Coronary artery (tissue), 2 donors: ENCODE data around the gene TSPAN18.

Experiments
- DNase-seq: peaks from one replicate; pipeline ENCODE4 v3.0.0-alpha.2; 2017; ENCODE audit warnings: low spot score
- H3K27ac ChIP-seq, 2 donors: fragments of 200-600 bp; sonication (generic); one replicate each; pipeline ENCODE4 v1.5.1; 2016 to 2019
- H3K4me3 ChIP-seq: fragments of 200-600 bp; sonication (generic); 2 replicates; pipeline ENCODE4 v1.5.1; 2016; ENCODE audit warnings: mild to moderate bottlenecking, moderate library complexity
- TF ChIP-seq, protein P1 (sequence below): fragments of 200-600 bp; sonication (generic); IDR thresholded peaks from one replicate; pipeline ENCODE4 v1.5.1; 2019; ENCODE audit warnings: antibody characterized with exemption

Gene TSPAN18

DNA sequence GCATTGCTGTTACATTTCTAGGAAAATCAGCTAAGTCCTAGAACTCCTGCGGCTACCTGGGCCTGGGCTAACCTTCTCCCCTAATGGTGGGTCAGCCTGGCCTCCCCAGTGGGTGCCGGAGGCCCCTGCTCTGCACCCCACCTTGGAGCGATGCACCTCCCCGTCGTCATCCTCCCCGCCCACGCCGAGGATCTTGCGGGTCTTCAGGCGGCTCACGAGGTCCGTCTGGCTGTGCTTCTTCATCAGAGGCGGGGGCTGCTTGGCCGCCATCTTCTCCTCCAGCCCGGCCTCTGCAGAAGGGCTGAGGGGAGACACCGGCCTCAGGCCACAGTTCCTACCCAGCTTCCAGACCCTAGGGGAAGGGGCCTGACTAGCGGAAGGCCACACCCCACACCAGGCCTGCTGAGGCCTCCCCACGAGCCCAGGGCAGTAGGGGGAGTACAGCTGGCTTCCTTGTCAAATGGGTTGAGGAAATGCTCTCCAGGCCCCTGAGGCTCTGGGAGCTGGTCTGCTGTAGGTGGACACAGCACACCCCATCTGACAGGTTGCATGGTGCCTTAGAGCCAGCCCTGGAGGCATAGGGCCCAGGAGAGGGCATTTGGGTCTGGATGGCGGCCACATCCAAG lies 211.4 kb downstream of the TSPAN18 start:
- H3K27ac ChIP-seq, result no peak overlapping the region
- TF ChIP-seq, protein P1, sequence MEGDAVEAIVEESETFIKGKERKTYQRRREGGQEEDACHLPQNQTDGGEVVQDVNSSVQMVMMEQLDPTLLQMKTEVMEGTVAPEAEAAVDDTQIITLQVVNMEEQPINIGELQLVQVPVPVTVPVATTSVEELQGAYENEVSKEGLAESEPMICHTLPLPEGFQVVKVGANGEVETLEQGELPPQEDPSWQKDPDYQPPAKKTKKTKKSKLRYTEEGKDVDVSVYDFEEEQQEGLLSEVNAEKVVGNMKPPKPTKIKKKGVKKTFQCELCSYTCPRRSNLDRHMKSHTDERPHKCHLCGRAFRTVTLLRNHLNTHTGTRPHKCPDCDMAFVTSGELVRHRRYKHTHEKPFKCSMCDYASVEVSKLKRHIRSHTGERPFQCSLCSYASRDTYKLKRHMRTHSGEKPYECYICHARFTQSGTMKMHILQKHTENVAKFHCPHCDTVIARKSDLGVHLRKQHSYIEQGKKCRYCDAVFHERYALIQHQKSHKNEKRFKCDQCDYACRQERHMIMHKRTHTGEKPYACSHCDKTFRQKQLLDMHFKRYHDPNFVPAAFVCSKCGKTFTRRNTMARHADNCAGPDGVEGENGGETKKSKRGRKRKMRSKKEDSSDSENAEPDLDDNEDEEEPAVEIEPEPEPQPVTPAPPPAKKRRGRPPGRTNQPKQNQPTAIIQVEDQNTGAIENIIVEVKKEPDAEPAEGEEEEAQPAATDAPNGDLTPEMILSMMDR, result no peak
- no peak overlapping the region for H3K4me3 ChIP-seq
- DNase-seq, result no peak

DNA sequence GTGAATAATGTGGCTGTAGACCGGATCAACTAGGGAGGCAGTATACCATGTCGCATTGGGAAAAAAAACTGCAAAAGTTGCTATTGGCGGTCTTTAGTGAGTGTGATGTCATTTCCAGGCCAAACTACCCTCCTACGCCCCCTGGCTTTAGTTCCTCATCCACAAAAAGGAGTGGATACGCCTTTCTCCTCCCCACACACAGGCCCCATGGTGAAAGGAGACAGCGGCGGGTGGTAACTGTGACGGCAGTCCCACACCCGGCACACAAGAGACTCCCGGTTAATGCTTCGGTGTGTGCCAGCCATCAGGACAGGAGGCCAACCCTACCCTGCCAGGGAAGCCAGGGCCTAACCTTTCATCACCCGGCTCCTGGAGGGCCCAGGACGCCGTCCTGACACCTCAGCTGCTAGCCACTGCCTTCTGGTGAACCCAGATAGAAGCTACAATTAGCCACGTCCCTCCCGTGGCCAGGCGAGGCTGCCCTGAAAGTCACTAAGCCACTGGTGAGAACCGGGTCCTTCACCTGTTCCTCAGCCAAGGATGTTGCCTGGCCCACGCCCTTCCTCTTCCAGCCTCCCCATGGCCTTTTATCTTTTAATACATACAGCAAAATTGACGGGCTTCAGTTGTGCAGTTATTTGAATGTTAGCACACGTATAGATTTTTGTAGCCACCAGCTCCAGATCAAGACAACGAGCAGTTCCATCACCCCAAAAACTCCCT lies 213.1 kb downstream of the TSPAN18 start:
- Histone ChIP-seq H3K27ac (peak overlapping the region in 1 of 2 donors; percentile 68), H3K4me3 (no peak overlapping the region)
- TF ChIP-seq, protein P1, result no peak
- DNase-seq, result no peak

DNA sequence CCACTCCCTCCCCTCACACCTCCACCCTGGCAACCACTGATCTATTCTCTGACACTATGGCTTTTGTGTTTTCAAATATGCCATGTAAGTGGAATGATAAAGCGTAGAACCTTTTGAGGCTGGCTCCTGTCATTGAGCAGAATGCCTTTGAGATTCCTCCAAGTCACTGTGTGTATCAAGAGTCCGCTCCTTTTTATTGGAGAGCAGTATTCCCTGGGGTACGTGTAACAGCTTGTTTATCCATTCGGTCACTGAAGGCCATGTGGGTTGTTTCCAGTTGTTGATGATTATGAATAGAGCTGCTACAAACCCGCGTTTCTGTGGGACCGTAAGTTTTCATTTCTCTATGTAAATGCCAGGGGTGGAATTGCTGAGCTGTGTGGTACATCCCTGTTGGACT lies 213.6 kb downstream of the TSPAN18 start:
- no peak for DNase-seq
- TF ChIP-seq, protein P1, result no peak
- H3K27ac ChIP-seq, result peak overlapping the region in 1 of 2 donors; percentile 68
- no peak overlapping the region for H3K4me3 ChIP-seq

DNA sequence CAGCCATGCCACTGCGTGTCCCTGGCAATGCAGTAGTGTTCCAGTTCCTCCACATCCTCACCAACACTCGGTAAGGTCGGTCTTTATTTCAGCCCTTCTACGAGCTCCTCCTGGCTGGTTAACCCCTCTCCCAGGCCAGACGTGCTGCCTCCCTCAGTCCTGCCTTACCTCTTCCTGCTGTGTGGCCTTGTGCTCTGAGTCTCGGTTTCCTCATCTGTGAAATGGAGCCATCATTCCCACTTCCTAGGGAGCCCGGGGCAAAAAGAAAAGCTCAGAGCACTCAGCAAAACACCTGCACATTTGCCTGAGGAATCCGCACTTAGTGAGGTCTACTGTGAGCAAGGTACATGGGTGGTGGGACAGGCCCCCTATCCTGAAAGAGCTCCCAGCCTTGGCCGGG lies 214.1 kb downstream of the TSPAN18 start:
- TF ChIP-seq, protein P1, result no peak
- no peak for DNase-seq
- no peak overlapping the region for H3K4me3 ChIP-seq
- peak overlapping the region in 1 of 2 donors; percentile 10 for H3K27ac ChIP-seq

DNA sequence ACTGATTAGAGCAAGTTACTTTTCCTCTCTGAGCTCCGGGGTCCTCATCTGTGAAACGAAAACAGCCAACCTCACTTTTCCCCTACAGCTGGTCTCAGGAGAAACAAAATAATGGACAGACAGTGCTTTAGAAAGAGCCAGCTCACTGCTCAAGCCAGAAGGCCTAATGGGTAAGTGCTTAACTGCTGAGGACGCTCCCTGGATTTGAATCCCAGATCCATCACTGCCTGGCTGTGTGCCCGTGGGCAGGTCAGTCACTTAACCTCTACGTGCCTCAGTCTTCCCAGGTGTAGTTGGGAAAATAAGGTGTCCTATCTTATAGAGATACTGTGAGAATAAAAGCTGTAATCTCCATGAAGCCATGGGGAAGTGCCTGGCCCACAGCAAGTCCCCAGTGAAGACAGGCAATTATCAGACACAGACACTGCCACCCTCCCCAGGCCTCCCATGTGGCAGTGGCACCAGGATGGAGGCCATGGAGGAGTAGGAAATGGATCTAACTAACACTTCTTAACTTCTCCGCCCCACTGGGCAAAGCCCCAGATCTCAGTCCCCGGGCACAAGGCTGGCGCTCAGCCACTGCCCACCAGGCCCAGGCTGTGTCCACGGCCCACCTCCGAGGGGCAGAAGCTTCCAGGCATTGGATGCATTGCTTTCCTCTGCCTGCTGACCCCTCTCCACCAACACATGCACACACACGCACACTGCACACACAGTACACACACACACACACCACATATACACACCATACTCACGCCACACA lies 214.7 kb downstream of the TSPAN18 start:
- H3K4me3 ChIP-seq, result no peak overlapping the region
- no peak for DNase-seq
- TF ChIP-seq, protein P1, result no peak
- peak overlapping the region in 1 of 2 donors; percentile 10 for H3K27ac ChIP-seq

DNA sequence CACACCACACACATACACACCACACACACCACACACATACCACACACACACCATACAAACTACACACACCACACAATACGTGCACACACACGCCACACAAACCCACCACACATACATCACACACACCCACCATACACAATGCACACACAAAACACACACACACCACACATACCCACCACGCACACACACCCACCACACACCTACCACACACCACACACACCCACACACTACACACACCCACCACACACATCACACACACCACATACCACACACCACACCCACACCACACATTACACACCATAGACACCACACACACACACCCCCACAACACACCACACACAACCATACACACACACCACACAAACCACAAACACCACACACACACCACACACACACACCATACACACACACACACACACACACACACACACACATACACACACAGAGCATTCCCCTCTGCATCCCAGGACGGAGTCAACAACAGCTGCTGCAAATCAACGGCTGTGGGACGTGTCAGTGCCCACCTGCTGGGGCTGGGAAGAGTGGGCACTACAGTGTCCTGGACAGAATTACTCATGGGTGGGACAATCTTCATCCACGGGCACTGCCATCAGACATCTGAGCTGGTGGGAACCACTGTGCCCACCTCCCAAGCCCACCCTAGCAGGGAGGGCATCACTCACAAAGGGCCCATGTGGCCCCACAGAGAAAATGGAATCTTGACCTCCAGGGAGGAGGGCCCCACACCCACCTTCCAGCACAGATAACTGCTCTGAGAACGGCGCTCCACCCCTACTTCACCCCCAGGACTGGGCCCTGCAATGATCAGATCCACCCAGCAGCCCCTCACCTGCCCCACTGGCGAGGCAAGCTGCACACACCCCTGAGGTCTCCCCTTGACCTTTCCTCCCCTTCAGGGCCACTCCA lies 215.5 kb downstream of the TSPAN18 start:
- Histone ChIP-seq H3K4me3 (no peak overlapping the region), H3K27ac (no peak overlapping the region)
- TF ChIP-seq, protein P1, result no peak
- no peak for DNase-seq
